ENCODE measurements around the gene LRIG2. TPM values are rescaled to one million over a fixed set of nuclear protein-coding genes. Genes with fewer than 3 reads are reported as not detected.

The LRIG2 gene
- total RNA-seq, 1 experiment from 2014 or later, result 10.7 TPM

- H3K9me3 Mint-ChIP-seq (ENCODE audit: unreplicated experiment), result no peaks in the 10 kb centered on the region
- no peaks in the 10 kb centered on the region for H3K4me1 ChIP-seq
- H3K36me3 ChIP-seq (ENCODE audit: control insufficient read depth, insufficient read depth, low read length), result no peaks in the 10 kb centered on the region
- no peaks in the 10 kb centered on the region for H3K27me3 Mint-ChIP-seq (ENCODE audit: insufficient read depth, unreplicated experiment)
- BruUV-seq (replicated peaks), result no TSS peak
- ChIA-PET POLR2A (no interaction called here), CTCF (interaction anchor here (0.7 kb wide), 1 partner anchor 43 kb away, joined by 10 read pairs; no protein-coding TSS in a partner anchor)
- intact Hi-C loops (cut with micrococcal nuclease; ENCODE audit: unreplicated experiment), result no loop called here
- H3K36me3 Mint-ChIP-seq (ENCODE audit: insufficient read depth, unreplicated experiment), result peaks cover 13% of the 10 kb centered on the region
- no peak overlapping the region for H3K4me3 ChIP-seq (ENCODE audit: low read depth, low read length)
- TF ChIP-seq CTCF (IDR thresholded peaks at IDR 0.05; ENCODE audit: insufficient read depth in 1 of 2, low read depth in 1 of 2, low read length in 1 of 2, severe bottlenecking in 1 of 2, unreplicated experiment in 1 of 2), result no peak
- no peaks in the 10 kb centered on the region for H3K27me3 ChIP-seq (replicated peaks; ENCODE audit: control insufficient read depth, insufficient read depth, low read length)
- no peak for DNase-seq
- H3K4me1 Mint-ChIP-seq (ENCODE audit: low read depth, unreplicated experiment), result no peaks in the 10 kb centered on the region
- no peak overlapping the region for H3K27ac Mint-ChIP-seq (ENCODE audit: unreplicated experiment)
- H3K4me3 Mint-ChIP-seq (ENCODE audit: unreplicated experiment), result no peak overlapping the region
- no peaks in the 10 kb centered on the region for H3K9me3 ChIP-seq
These were observed 13.5 kb downstream of the LRIG2 start for GRCh38 chr1:113086541-113086940.

- no peaks in the 10 kb centered on the region for H3K4me1 Mint-ChIP-seq (ENCODE audit: low read depth, unreplicated experiment)
- H3K36me3 ChIP-seq (ENCODE audit: control insufficient read depth, insufficient read depth, low read length), result no peaks in the 10 kb centered on the region
- H3K4me1 ChIP-seq, result no peaks in the 10 kb centered on the region; the same call in 1 of the 2 replicates
- no peak overlapping the region for H3K27ac Mint-ChIP-seq (ENCODE audit: unreplicated experiment)
- H3K4me3 Mint-ChIP-seq (ENCODE audit: unreplicated experiment), result no peak overlapping the region
- H3K4me3 ChIP-seq (ENCODE audit: low read depth, low read length), result no peak overlapping the region
- H3K9me3 ChIP-seq, result no peaks in the 10 kb centered on the region
- no peak for DNase-seq
- no peaks in the 10 kb centered on the region for H3K27me3 Mint-ChIP-seq (ENCODE audit: insufficient read depth, unreplicated experiment)
- H3K27me3 ChIP-seq (replicated peaks; ENCODE audit: control insufficient read depth, insufficient read depth, low read length), result no peaks in the 10 kb centered on the region
- POLR2A ChIA-PET, result no interaction called here
- BruUV-seq (replicated peaks), result no TSS peak
- intact Hi-C loops (cut with micrococcal nuclease; ENCODE audit: unreplicated experiment), result no loop called here
- CTCF ChIA-PET, result no interaction called here
- H3K9me3 Mint-ChIP-seq (ENCODE audit: unreplicated experiment), result no peaks in the 10 kb centered on the region
- peaks cover 13% of the 10 kb centered on the region for H3K36me3 Mint-ChIP-seq (ENCODE audit: insufficient read depth, unreplicated experiment)
- no peak for TF ChIP-seq CTCF (IDR thresholded peaks at IDR 0.05; ENCODE audit: insufficient read depth in 1 of 2, low read depth in 1 of 2, low read length in 1 of 2, severe bottlenecking in 1 of 2, unreplicated experiment in 1 of 2)
These were observed 16.0 kb downstream of the LRIG2 start for GRCh38 chr1:113088972-113089371.

GRCh38 chr1:113090051-113090450, 17.1 kb downstream of the LRIG2 start:
- intact Hi-C loops (cut with micrococcal nuclease; ENCODE audit: unreplicated experiment), result no loop called here
- Mint-ChIP-seq H3K9me3 (ENCODE audit: unreplicated experiment) (no peaks in the 10 kb centered on the region), H3K27ac (ENCODE audit: unreplicated experiment) (no peak overlapping the region), H3K4me1 (ENCODE audit: low read depth, unreplicated experiment) (no peaks in the 10 kb centered on the region), H3K4me3 (ENCODE audit: unreplicated experiment) (no peak overlapping the region), H3K36me3 (ENCODE audit: insufficient read depth, unreplicated experiment) (peaks cover 16% of the 10 kb centered on the region), H3K27me3 (ENCODE audit: insufficient read depth, unreplicated experiment) (no peaks in the 10 kb centered on the region)
- DNase-seq, result no peak
- no peaks in the 10 kb centered on the region for H3K27me3 ChIP-seq (replicated peaks; ENCODE audit: control insufficient read depth, insufficient read depth, low read length)
- no peaks in the 10 kb centered on the region for H3K36me3 ChIP-seq (ENCODE audit: control insufficient read depth, insufficient read depth, low read length)
- POLR2A ChIA-PET, result interaction anchor here (0.6 kb wide), 1 partner anchor 336 kb away, joined by 4 read pairs; no protein-coding TSS in a partner anchor
- CTCF ChIA-PET, result no interaction called here
- no peaks in the 10 kb centered on the region; the same call in 1 of the 2 replicates for H3K4me1 ChIP-seq
- TF ChIP-seq CTCF (IDR thresholded peaks at IDR 0.05; ENCODE audit: insufficient read depth in 1 of 2, low read depth in 1 of 2, low read length in 1 of 2, severe bottlenecking in 1 of 2, unreplicated experiment in 1 of 2), result no peak
- H3K4me3 ChIP-seq (ENCODE audit: low read depth, low read length), result no peak overlapping the region
- no peaks in the 10 kb centered on the region for H3K9me3 ChIP-seq
- BruUV-seq (replicated peaks), result no TSS peak
